Retina (tissue), 1 donor: ENCODE results near the gene SNCAIP.
A peak's percentile ranks its signal among the peaks of the same experiment; 100 is the strongest.

ENCODE experiments used
- DNase-seq: peaks from one replicate; pipeline ENCODE4 v3.0.0-alpha.2; 2016

SNCAIP gene

DNA sequence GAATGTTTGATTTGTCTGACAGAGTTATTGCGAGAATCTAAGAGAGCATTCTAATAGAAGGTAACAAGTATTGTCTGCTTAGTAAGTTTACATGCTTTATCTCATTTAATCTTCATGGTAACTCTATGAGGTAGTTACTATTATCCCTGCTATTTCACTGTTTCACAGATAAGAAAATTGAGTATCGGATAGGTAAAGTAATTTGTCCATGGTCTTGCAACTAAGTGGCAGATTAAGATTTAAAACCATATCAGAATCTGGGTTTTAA is 118.2 kb downstream of the SNCAIP start:
- no peak for DNase-seq

DNA sequence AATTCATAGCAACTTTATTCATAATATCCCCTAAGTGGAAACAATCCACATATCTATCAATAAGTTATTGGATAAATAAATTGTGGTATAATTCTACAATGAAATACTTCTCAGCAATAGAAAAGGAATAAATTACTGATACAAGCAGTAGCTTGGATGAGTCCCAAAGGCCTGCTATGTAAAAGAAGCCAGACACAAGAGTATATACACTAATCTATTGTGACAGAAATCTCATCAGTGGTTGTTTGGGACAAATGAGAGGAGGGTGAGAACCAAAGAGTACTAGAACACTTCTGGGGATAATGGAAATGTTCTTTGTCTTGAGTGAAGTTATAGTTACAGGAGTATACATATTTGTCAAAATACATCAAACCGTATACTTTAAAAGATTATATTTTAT is 119.3 kb downstream of the SNCAIP start:
- no peak for DNase-seq

DNA sequence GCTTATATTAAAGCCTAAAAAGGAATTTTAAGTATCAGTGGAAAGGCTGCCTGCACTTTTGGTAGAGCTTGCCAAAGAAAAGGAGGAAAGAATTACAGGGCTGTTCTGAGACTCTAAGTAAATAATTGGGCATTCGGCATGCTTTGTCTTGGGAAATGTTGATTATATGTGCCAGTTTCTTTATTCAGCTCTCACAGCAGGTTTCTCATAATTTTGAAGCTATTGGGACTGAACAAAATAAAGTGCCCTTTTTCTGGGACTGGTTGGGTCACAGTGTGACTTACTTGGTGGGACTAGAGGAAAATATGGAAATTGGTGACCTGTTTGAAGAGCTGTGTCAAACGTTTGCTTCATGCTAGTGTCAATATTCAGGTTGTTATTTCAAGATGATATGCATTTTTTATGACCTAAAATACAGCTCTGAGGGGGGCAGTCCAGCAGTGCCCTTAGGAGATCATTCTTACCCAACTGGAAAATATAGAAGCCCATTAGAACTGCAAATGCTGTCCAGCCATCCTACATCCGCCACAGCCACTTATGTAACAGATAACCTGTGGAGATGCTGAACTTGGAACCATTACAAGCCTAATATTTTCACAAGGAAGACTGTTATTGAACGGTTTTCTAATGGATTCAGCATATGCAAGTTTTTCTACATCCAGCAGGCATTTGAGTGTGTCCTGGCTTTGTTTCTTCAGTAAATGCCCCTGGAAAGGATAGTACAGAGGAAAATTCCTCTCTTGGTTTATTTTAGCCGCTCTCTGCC is 122.4 kb downstream of the SNCAIP start:
- DNase-seq: peak; percentile 42

DNA sequence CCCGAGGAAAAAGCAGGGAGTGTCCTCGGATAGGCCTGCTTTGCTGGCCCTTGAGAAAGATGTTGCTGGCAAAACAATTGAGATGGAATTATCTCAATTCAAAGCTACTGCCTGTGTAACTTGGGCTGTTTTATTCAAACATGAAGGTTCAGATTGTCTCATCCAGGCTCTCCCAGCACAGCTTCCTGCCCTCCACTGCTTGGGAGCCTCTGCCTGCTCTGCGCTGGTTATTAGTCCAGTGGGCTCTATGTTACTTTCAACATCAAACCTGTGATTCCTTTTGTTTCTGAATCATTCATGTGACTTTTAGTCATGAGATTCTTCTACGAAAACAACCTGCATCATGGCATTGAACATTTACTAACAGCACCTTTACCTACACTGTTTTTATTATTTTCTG is 123.2 kb downstream of the SNCAIP start:
- DNase-seq: peak; percentile 38

DNA sequence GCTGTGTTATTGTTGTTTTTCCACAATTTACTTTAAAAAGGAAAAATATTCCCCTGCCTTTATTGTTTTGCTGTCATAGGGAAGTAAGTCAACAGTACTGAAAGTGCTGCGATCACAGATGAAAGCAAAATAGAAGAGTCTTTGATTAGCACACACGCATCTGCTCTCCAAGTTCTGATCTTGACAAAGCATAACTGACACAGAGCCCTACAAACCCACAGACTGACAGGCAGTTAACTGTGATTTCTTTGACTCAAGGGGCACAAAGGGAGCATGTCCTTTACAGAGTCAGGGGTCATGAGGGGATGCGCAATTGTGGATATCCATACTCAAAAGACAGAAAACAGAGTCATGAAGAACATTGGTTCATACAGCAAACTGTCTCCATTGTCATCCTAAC is 123.7 kb downstream of the SNCAIP start:
- peak; percentile 38 for DNase-seq

DNA sequence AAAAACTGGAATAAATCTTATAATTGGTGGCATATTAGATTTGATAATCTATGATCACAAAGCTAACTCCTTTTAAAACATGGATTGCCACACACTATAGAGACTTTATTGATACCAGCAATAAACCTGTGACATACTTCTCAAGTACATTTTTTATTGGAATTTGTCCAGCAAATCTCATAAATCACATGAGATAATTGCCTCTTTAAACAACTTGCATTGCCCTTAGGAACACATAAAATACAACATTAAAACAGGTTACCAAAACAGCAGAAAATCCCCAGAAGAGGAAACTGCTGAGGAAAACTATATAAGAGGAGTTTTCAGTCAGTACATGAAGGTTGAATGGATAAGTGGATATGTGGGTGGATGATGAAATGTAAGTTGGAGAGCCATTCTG is 124.6 kb downstream of the SNCAIP start:
- DNase-seq: no peak

DNA sequence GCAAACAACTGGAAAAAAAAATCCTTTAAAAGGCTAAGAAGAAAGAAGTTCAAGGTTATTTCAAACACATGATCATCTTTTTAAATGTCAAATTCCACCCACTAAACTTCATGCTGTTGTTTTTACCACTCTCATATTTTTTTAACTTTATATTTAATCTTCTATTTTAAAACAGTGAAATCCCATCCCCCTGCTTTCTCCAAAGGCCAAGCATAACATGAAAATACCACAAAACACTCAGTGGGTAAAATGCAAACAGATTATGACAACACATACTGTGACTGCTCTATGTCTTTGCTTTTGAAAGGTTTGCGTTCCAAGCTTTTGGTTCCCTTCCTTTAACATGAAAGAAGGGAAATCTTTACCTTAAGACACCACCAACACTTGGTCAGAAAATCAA is 127.6 kb downstream of the SNCAIP start:
- DNase-seq: no peak

DNA sequence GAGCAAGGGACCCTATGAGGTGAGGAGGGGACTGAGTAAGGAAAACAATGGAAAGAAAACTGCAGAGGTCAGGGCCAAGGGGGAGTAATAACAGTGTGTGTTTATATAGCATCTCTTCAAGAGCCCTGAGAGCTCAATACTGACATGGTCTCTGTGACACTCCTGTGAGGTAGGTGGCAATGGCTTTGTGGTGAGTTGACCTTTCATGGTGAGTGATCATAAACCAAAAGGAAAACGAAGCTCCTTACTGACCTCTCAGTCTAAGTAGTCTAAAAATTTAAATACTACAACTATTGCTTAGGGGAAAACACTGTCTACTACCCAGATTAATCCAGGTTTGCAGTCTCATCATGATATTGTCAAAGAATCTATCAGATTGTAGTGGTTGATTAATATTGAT is 130.9 kb downstream of the SNCAIP start:
- DNase-seq: no peak

DNA sequence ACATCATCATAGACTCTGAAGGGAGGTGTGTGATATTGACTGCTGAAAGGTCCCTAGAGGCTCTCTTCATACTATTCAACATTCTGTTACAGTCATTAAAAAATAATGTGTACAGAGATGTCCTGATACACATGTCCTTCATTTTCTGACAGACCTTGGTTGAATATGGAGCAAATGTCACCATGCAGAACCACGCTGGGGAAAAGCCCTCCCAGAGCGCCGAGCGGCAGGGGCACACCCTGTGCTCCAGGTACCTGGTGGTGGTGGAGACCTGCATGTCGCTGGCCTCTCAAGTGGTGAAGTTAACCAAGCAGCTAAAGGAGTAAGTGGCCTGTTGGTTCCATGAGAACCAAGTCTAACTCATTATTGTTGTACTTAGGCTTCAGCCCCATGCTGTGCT is 132.4 kb downstream of the SNCAIP start:
- DNase-seq: no peak

DNA sequence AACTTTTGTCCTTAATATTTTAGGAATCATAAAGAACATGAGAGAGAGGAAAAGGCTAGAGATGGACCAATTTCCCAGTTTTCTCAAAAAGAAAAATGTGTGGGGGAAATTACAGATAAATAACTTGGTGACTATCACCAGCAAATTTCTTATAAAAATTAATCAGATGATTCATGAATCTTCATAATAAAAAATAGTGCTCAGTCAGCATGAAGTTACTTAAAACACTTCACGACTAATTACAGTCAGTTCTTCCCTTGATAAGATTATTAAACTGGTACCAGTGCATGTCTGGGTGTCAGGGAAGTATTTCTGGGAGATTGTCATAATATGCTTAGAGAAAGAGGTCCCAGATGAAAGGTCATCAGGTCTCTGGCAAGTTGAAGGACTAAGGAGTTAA is 133.0 kb downstream of the SNCAIP start:
- no peak for DNase-seq

DNA sequence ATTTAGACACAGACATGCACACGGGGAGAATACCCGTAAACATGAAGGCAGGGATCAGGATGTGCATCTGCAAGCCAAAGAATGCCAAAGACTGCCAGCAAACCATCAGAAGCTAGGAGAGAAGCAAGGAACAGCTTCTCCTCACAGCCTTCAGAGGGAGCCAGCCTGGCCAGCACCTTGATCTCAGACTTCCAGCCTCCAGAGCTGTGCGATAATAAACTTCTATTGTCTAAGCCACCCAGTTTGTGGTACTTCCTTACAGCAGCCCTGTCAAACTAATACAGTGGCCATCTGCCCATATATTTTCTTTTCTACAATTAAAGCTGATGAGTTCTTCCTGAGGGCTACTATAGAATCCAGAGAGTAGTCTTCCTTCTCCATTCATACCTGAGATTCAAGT is 135.0 kb downstream of the SNCAIP start:
- DNase-seq: no peak

DNA sequence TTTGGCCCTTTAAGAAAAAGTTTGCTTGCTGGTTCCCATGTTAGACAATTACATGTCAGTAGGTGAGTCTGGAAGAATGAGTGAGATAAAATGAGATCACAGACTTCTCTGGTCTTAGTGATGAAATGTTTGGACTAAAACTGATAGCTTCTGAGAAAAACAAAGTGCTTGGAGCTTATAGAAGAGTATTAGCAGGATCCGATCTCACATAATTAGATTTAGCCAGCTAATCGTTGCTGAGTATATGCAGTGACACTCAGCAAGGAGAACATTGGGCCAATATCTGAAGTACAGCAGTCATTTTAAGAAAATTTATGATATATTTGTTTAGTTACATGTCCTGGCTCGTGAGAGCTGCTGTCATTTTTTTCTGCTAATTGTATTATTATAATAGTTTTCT is 135.8 kb downstream of the SNCAIP start:
- DNase-seq: no peak

DNA sequence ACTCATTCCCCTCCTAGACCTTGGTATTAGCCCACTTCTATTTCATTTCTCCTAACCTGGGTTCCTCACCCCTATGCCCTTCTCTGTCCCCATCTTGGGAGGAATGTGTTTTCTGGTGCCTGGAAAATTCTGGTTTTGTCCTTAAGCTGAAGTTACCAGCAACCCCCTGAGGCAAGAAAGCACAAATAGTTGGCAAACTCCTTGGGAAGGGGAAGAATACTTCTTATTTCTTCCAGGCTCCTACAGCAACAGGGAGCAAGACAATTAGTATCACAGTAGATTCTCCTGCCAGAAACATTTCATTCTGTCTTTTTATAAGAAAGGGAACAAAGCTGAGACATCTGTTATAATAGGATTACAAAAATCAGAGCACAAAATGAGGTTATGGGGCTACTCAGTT is 142.5 kb downstream of the SNCAIP start:
- no peak for DNase-seq

DNA sequence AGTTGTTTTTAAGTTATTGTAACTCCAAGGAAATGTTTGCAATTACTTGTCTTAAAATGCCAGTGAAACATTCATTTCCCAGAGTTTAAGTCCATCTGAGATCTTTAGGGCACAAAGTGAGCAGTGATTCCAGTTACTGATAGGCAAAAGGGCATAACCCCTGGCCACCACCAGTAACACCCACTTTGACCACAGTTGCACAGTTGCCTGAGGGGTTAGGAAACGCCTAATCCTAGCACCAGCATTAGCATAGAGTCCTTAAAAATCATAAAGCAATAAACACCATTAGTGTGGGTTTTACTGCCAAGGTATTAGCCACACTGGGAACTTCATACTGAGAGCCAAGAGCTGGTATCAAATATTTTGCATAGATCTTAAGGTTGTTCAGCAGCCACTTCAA is 143.9 kb downstream of the SNCAIP start:
- no peak for DNase-seq

DNA sequence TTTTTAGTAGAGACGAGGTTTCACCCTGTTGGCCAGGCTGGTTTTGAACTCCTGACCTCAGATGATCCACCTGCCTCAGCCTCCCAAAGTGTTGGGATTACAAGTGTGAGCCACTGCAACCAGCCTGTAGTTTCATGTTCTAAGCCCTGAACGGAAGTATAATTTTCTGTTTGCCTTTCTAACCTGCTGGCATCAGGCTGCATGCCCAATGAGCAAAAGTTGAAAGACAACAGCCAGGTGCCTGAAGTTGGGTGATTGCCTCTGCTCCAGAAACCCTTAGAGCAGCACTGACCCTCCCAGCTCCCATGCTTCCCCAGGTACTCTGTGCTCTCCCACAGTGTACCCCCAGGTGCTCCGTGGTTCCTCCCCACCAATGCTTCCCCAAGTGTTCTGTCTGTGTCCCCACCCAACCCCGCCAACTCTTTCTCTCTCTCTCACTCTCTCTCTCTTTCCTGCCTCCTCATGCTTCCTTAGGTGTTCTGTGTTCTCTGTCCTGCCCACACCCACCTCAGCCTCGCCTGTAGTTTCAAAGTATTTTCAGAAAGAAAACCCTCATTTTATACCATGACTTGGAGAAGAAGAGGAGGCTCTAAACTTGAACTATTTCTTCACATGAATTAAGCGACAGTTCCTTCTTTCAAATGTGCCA is 145.3 kb downstream of the SNCAIP start:
- no peak for DNase-seq

DNA sequence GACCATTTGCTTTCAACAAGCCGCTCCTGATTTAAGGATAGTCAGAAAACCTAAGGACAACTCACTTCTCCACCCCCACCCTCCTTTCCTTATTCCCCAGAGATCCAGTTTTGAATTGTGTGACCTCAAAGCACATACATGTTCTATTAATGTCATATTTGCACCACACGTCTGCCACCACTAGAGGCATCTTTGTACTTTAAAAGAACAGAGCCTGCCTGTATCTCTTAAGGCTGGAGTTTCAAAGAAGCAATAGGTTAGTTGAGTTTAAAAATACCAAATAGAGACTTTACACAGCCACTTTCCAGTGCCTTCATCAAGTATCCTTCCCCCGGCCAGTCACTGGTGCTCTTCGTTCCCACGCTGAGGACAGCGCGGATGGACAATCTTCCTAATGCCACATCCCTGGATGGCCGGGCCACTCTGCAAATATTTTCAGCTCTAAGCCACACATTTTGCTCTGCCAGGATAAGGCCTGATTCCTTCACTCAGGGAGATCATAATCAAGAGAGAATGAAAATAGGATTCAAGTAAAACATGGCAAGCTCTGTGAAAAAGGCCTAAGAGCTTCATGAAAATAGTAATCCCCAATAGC is 146.3 kb downstream of the SNCAIP start:
- no peak for DNase-seq

DNA sequence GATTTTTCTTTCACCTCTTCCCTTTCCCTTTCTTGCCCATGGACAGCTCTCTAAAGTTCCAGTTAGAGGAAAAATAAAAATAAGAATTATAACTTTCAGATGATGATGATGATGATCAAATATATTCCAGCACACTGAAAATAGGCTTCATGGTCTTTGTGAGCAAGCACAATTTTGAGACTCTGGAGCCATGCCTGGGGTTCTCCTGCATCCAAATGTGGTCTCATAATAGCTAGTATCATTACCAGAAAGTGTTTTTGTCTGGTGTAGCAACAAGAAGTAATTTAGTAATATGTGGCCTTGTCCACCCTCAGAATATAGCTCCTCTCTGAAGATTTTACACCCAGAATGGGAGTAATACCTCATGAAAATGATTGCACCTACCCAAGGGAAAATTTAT is 150.4 kb downstream of the SNCAIP start:
- DNase-seq: no peak

DNA sequence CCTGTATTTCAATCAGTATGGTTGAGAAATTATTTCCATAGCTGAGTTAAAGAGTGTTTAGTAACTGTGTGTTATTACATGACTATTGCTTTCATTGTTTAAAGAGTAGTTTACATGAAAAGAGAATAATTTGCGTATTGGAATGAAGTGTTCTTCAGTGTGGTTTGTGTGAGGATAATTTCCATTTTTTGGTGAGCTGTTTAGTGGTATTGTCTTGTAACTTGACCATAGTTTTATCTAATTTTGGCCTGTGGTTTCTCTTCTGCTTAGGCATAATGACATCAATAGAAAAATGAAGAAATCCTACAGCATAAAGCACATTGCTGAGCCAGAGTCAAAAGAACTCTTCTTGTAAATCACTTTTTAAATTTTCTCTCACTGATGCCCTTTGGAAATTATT is 151.2 kb downstream of the SNCAIP start:
- DNase-seq: no peak

DNA sequence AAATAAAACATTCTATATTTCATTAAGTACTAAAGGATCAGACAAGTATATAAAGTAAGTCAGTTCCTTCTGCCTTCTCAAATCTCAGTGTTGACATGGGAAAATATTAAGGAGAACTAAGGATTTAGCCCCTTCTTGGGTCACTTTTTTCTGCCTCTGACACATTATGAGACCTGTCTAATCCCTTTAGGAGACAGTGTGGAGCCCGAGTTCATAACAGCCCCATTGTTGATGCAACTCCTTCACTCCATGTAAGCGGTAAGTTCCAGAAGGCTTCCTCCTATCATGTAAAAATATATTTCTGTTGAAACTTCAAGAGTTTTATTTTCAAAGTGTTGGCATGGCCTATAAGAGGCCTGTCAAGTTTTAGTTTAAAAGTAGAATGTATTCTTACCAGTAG is 152.2 kb downstream of the SNCAIP start:
- DNase-seq: no peak

DNA sequence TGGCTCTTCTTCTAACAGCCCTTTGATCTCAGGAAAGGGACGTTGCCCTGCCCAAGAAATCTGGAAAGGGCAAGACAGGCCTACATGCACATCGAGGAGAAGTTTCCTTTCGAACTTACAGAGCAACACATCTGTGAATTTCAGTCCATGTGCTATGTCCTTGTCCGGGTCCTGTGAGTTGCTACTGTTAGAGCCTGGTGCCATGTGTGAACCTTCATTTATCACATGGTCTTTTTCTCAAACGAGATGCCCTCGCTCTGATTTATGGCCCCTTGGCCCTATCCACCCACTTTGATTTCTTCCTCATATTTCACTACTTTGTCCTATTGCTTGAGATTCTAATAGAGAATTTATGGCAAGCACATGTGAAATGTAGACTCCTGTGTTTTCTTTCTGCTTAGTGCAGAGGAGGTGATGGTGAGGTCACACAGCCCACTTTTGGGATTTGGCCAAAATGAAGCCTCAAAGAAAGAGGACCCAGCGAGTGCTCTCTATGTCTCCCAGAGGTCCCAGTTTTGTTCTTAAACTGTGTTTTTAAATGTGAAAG is 153.1 kb downstream of the SNCAIP start:
- no peak for DNase-seq

DNA sequence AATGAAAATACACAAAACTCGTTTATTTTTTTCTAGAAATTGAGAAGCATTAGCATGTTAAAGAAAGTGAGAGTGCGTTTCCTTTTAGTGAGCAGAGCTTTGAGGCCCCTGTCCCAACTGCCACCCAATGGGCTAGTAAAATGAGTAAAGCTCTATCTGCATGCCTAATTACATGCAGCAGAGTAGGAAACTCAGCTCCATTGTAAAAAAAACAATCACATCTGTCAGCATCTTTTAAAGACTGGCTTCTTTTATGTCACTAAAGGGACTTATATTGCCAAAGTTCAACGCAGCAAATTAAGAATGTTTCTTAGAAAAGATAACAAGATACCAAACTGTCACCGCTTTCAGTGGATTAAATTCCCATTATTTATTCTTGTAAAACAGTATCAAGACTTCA is 154.0 kb downstream of the SNCAIP start:
- no peak for DNase-seq

DNA sequence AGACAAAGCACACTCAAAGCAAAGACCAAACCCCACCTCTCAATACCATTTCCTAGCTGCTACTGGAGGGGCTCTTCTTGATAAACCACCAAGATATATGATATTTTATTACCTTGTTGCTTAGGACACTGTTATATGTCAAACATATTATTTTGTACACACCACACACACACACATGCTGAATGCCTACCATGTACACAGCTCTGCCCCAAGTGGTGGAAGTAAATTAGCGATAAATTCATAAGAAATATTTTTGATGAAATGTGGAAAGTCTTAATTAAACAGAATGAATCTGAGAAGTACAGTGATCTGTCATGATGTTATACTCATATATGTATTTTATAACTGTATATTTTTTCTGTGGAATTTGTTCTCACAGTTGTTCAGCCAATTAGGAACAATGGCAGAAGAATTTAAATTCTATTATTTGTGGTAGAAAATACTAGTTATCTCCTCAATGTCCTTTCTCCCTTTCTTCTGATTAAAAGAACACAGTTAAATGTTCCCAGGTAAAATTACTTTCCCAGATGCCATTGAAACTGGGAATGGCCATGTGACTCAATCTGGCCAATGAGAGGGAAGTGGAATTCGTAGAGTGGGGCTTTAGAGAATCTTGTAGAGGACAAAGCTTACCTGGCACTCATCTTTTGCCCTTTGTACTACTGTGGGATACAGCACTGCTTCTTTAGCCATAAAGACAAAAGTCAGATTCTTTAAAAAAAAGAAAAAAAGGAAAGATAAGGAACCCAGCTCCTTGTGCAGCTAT is 156.5 kb downstream of the SNCAIP start:
- no peak for DNase-seq

DNA sequence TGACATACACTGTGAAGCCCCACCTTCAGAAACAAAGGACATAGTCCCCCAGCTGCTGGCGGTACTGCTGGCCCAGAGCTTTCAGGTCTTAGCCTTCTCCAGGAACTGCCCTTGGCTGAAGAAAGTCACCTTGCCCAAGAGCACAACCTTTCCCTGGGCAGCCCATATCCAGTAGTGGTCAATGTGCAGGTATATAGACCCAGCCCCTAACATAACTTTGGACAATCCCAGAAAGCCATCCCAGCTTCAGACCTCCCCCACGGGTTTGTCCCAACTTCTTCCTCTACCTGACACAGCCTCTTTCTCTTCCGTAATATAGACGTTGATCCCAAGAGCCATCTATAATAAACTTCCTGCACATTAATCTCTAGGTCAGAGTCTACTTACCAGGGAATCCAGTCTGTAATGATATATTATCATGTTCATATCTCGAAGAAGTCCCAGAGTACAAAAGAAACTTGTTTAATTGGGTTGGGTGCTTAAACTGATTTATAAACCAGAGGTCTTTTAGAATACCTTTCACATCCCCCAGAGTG is 157.4 kb downstream of the SNCAIP start:
- no peak for DNase-seq
